GM18873 (cell line): ENCODE measurements around the gene DCAF10.
A peak's percentile ranks its signal among the peaks of the same experiment; 100 is the strongest.
"Not testable (repeated sequence)": the region's sequence is repeated elsewhere in the genome, so short reads cannot be mapped to it uniquely, and the experiment has no call there.

Experiments used
- ATAC-seq: cut with Tn5 transposase; IDR thresholded peaks from one replicate; pipeline ENCODE4 v1.9.1; 2021; ENCODE audit warnings: mild to moderate bottlenecking, moderate library complexity, moderate number of reproducible peaks; ENCODE audit not compliant: unreplicated experiment, low FRiP score

Gene DCAF10

GRCh38 chr9:37800631-37801286 lies at the start of gene DCAF10:
DCAF10 (plus strand) TSS chr9:37800797; CDS start chr9:37800867, 70 bp downstream.
- peak; percentile 59 for ATAC-seq

- ATAC-seq: no peak
These were observed 49.4 kb upstream of the DCAF10 start for GRCh38 chr9:37751186-37751585.

GRCh38 chr9:37751704-37752103 lies 48.9 kb upstream of the DCAF10 start:
- ATAC-seq: not testable (repeated sequence)

GRCh38 chr9:37752112-37752511 lies 48.5 kb upstream of the DCAF10 start:
- ATAC-seq: not testable (repeated sequence)

- no peak for ATAC-seq
These were observed 47.7 kb upstream of the DCAF10 start for GRCh38 chr9:37752642-37753488.

GRCh38 chr9:37753489-37754190 lies 47.0 kb upstream of the DCAF10 start, which contains the start of gene TRMT10B:
TRMT10B (plus strand) TSS chr9:37753805; CDS start chr9:37761932, 8,127 bp downstream.
- no peak for ATAC-seq

GRCh38 chr9:37758747-37759146 lies 41.9 kb upstream of the DCAF10 start:
- ATAC-seq: no peak

GRCh38 chr9:37760416-37761161 lies 40.0 kb upstream of the DCAF10 start:
- no peak for ATAC-seq

- ATAC-seq: no peak
These were observed 39.1 kb upstream of the DCAF10 start for GRCh38 chr9:37761511-37761910.

- ATAC-seq: not testable (repeated sequence)
These were observed 35.3 kb upstream of the DCAF10 start for GRCh38 chr9:37765263-37765662.

- no peak for ATAC-seq
These were observed 31.3 kb upstream of the DCAF10 start for GRCh38 chr9:37769306-37769705.

GRCh38 chr9:37769995-37770394 lies 30.6 kb upstream of the DCAF10 start:
- no peak for ATAC-seq

GRCh38 chr9:37775216-37775919 lies 25.2 kb upstream of the DCAF10 start:
- ATAC-seq: no peak

GRCh38 chr9:37776328-37776727 lies 24.3 kb upstream of the DCAF10 start:
- ATAC-seq: no peak

- no peak for ATAC-seq
These were observed 22.1 kb upstream of the DCAF10 start for GRCh38 chr9:37778534-37778933.

GRCh38 chr9:37784291-37784615 lies 16.3 kb upstream of the DCAF10 start:
- no peak for ATAC-seq

GRCh38 chr9:37784616-37785483 lies 15.7 kb upstream of the DCAF10 start, which contains the start of gene EXOSC3:
EXOSC3 (minus strand) TSS chr9:37785064; CDS start chr9:37785044, 20 bp downstream.
- ATAC-seq: peak; percentile 77

GRCh38 chr9:37787059-37787458 lies 13.5 kb upstream of the DCAF10 start:
- ATAC-seq: no peak

- ATAC-seq: no peak
These were observed 12.3 kb upstream of the DCAF10 start for GRCh38 chr9:37788332-37788731.
